C4-2B (cell line): ENCODE measurements around the gene SYTL4.

Experiments used
- CTCF ChIP-seq: fragments of 450-650 bp; conservative IDR thresholded peaks from 2 replicates; pipeline ENCODE4 v1.5.1; 2017; ENCODE audit warnings: mild to moderate bottlenecking
- ZFX ChIP-seq: fragments of 450-650 bp; IDR thresholded peaks from 2 replicates; pipeline ENCODE4 v1.6.1; 2017

GRCh38 chrX:100743009-100743607 is 11.2 kb upstream of the SYTL4 start:
- TF ChIP-seq CTCF (no peak), ZFX (no peak)
